K562 (cell line): Measurements from ENCODE around the gene NUP214. TPM values are rescaled to one million over a fixed set of nuclear protein-coding genes. Genes with fewer than 3 reads are reported as not detected.
A peak's percentile ranks its signal among the peaks of the same experiment; 100 is the strongest.

Source experiments
- ATAC-seq: fragments of 200-7000 bp; cut with Tn5 transposase; 3 replicates; pipeline ENCODE4 v1.9.1; 2020; ENCODE audit warnings: moderate library complexity
- BruUV-seq: library from RNA; stranded (reverse); fragments of 400-500 nt; replicated peaks from 2 replicates; lab custom pipeline; 2021; lab: Mats Ljungman, UMichigan
- CTCF ChIA-PET: fragments of 300-600 bp; formaldehyde crosslinking; extraction: SDS; loops from one replicate; lab custom pipeline; 2021; ENCODE audit warnings: low intra/inter-chr PET ratio; lab: Yijun Ruan, JAX
- POLR2A ChIA-PET: fragments of 300-600, 350-650 bp; sonication (Branson Sonifier 250); formaldehyde crosslinking; extraction: SDS; loops from one replicate; lab custom pipeline; 2021; ENCODE audit warnings: antibody characterized with exemption, inconsistent platforms; lab: Yijun Ruan, JAX
- DNase-seq, 4 experiments: peaks; one replicate each; pipeline versions ENCODE4 v3.0.0 to v3.0.0-alpha.2; 2011 to 2018; ENCODE audit warnings: low spot score in 3 of 4, mixed read lengths in 3 of 4; ENCODE audit errors: extremely low read depth in 1 of 4
- FAIRE-seq: peaks from 2 replicates; lab custom pipeline; 2011; peaks lifted over from hg19 to GRCh38; lab: Jason Lieb, UNC
- H2AFZ ChIP-seq: 2 replicates; pipeline ENCODE4 v1.6.0; 2011; ENCODE audit warnings: low read depth, low read length, control low read depth, inconsistent platforms
- H3K27ac ChIP-seq: fragments of 200-600 bp; 3 replicates; pipeline ENCODE4 v1.8.0; 2011; ENCODE audit warnings: low read depth, mild to moderate bottlenecking, control low read depth, inconsistent platforms, low read length, moderate library complexity, mixed read lengths; ENCODE audit errors: extremely low read depth
- H3K27me3 ChIP-seq, 2 experiments: fragments of 300-600 bp in 1 of 2; 2 replicates in 1 of 2; 3 replicates in 1 of 2; pipeline versions ENCODE4 v1.6.0 to v1.8.0; 2011; ENCODE audit warnings: inconsistent platforms in 2 of 2, low read length in 2 of 2, mild to moderate bottlenecking in 1 of 2, mixed read lengths in 1 of 2, moderate library complexity in 1 of 2; ENCODE audit not compliant: control insufficient read depth in 2 of 2, insufficient read depth in 2 of 2
- H3K36me3 ChIP-seq: fragments of 300-600 bp; 3 replicates; pipeline ENCODE4 v1.8.0; 2011; ENCODE audit warnings: mild to moderate bottlenecking, low read length, inconsistent platforms; ENCODE audit not compliant: control insufficient read depth, insufficient read depth
- H3K4me1 ChIP-seq, 2 experiments: fragments of 200-600 bp in 1 of 2; replicated peaks in 1 of 2; 2 replicates in 1 of 2; 3 replicates in 1 of 2; pipeline versions ENCODE4 v1.5.1 to v1.8.0; 2011; ENCODE audit warnings: inconsistent platforms in 2 of 2, low read length in 2 of 2, mild to moderate bottlenecking in 1 of 2, mixed read lengths in 1 of 2, moderate library complexity in 1 of 2; ENCODE audit not compliant: control insufficient read depth in 2 of 2, insufficient read depth in 2 of 2
- H3K4me2 ChIP-seq: 2 replicates; pipeline ENCODE4 v1.6.1; 2011; ENCODE audit warnings: low read length, control low read depth, inconsistent platforms, mixed read lengths; ENCODE audit not compliant: insufficient read depth
- H3K4me3 ChIP-seq: fragments of 200-600 bp; sonication (generic), shearing (Covaris generic); 2 replicates; pipeline ENCODE4 v1.5.1; 2016; ENCODE audit warnings: control low read depth, inconsistent platforms
- H3K79me2 ChIP-seq: fragments of 200-600 bp; 3 replicates; pipeline ENCODE4 v1.8.0; 2011; ENCODE audit warnings: low read length, inconsistent platforms; ENCODE audit not compliant: control insufficient read depth, insufficient read depth
- H3K9ac ChIP-seq, 2 experiments: 2 replicates each; pipeline versions ENCODE4 v1.6.0 to v1.6.1; 2011; ENCODE audit warnings: low read depth in 2 of 2, low read length in 2 of 2, control low read depth in 1 of 2, inconsistent platforms in 1 of 2, mild to moderate bottlenecking in 1 of 2, mixed read lengths in 1 of 2; ENCODE audit not compliant: insufficient read depth in 1 of 2
- H3K9me1 ChIP-seq: one replicate; pipeline ENCODE4 v1.6.0; 2011; ENCODE audit warnings: inconsistent platforms, mild to moderate bottlenecking, low read length, moderate library complexity; ENCODE audit not compliant: control insufficient read depth, insufficient read depth
- H3K9me3 ChIP-seq: replicated peaks from 2 replicates; pipeline ENCODE4 v1.5.1; 2011; ENCODE audit warnings: low read depth, low read length, inconsistent platforms; ENCODE audit not compliant: control insufficient read depth, insufficient read depth
- H4K20me1 ChIP-seq: replicated peaks from 2 replicates; pipeline ENCODE4 v1.6.1; 2011; ENCODE audit warnings: low read length, inconsistent platforms, mixed read lengths; ENCODE audit not compliant: control insufficient read depth, insufficient read depth
- CBX2 ChIP-seq: fragments of 200-600 bp; sonication (generic); IDR thresholded peaks from one replicate; pipeline ENCODE4 v1.6.1; 2012; ENCODE audit warnings: mild to moderate bottlenecking, low read length, inconsistent platforms; ENCODE audit not compliant: insufficient read depth, poor library complexity, severe bottlenecking
- CBX3 ChIP-seq, 2 experiments: IDR thresholded peaks; 1 replicate in 1 of 2; 2 replicates in 1 of 2; pipeline ENCODE4 v1.6.1; 2012; ENCODE audit warnings: inconsistent platforms in 2 of 2, low read length in 2 of 2, borderline replicate concordance in 1 of 2, control low read depth in 1 of 2
- CHCHD3 ChIP-seq: fragments of 250-450 bp; sonication (Bioruptor Pico); IDR thresholded peaks from 2 replicates; pipeline ENCODE4 v2.1.2; 2022; ENCODE audit warnings: mild to moderate bottlenecking
- CREM ChIP-seq: IDR thresholded peaks from 2 replicates; pipeline ENCODE4 v1.6.1; 2014; ENCODE audit warnings: antibody characterized with exemption, low read depth
- GATAD2A ChIP-seq: fragments of 450-650 bp; IDR thresholded peaks from 2 replicates; pipeline ENCODE4 v1.6.1; 2017
- HOXB6 ChIP-seq: fragments of 250-450 bp; sonication (Bioruptor Pico); IDR thresholded peaks from 2 replicates; pipeline ENCODE4 v1.5.1; 2022; ENCODE audit warnings: mild to moderate bottlenecking, borderline replicate concordance
- MAX ChIP-seq: sonication (generic); formaldehyde crosslinking; IDR thresholded peaks from 2 replicates; pipeline ENCODE4 v1.9.0; 2022; ENCODE audit warnings: mild to moderate bottlenecking, missing genetic modification reagents
- MCM5 ChIP-seq: fragments of 450-650 bp; IDR thresholded peaks from 2 replicates; pipeline ENCODE4 v1.6.1; 2016; ENCODE audit warnings: low read depth
- RAD51 ChIP-seq: fragments of 450-650 bp; IDR thresholded peaks from 2 replicates; pipeline ENCODE4 v1.7.1; 2016; ENCODE audit warnings: low read depth, mild to moderate bottlenecking, borderline replicate concordance
- SLC30A9 ChIP-seq: fragments of 250-450 bp; sonication (Bioruptor Pico); IDR thresholded peaks from 2 replicates; pipeline ENCODE4 v1.8.0; 2022; ENCODE audit warnings: mild to moderate bottlenecking, moderate library complexity
- TOE1 ChIP-seq, 2 experiments: fragments of 450-650 bp in 1 of 2; sonication (generic) in 1 of 2; formaldehyde crosslinking in 1 of 2; IDR thresholded peaks; 2 replicates each; pipeline versions ENCODE4 v1.7.1 to v1.8.0; 2016 to 2022; ENCODE audit warnings: borderline replicate concordance in 2 of 2, mild to moderate bottlenecking in 2 of 2, antibody characterized with exemption in 1 of 2, inconsistent platforms in 1 of 2, low read depth in 1 of 2, missing genetic modification reagents in 1 of 2, moderate library complexity in 1 of 2
- TSHZ1 ChIP-seq: fragments of 250-450 bp; sonication (Bioruptor Pico); IDR thresholded peaks from 2 replicates; pipeline ENCODE4 v1.4.0; 2020; ENCODE audit warnings: mild to moderate bottlenecking, moderate library complexity
- ZNF224 ChIP-seq: sonication (generic); formaldehyde crosslinking; IDR thresholded peaks from 2 replicates; pipeline ENCODE4 v1.8.0; 2022; ENCODE audit warnings: mild to moderate bottlenecking, missing genetic modification reagents
- ZNF639 ChIP-seq, 2 experiments: fragments of 200-800 bp in 1 of 2; sonication (Bioruptor generic) in 1 of 2; sonication (generic) in 1 of 2; formaldehyde crosslinking in 1 of 2; IDR thresholded peaks in 1 of 2; conservative IDR thresholded peaks in 1 of 2; 2 replicates each; pipeline versions ENCODE4 v1.5.0 to v1.6.1; 2016 to 2020; ENCODE audit warnings: missing compliant biosample characterization in 1 of 2, missing genetic modification characterization in 1 of 2, missing genetic modification reagents in 1 of 2
- WGBS: fragments of 100-300 bp; shearing (Covaris generic); methylation state at CpG from one replicate; pipeline ENCODE4 v1.1.6; 2016; ENCODE audit warnings: low coverage, mixed read lengths; ENCODE audit not compliant: insufficient coverage; ENCODE audit errors: missing lambda C conversion rate; 5-methylcytosine and 5-hydroxymethylcytosine counted together
- in situ Hi-C: fragments of 300-500 bp; cut with MboI; formaldehyde crosslinking; loops from 4 replicates; pipeline ENCODE4 v1.15.0; 2018; ENCODE audit warnings: inconsistent platforms, mixed read lengths
- intact Hi-C: fragments of 100-400 bp; cut with micrococcal nuclease; formaldehyde crosslinking; loops from 2 replicates; pipeline ENCODE4 v1.14.2; 2022
- polyA plus RNA-seq, 8 experiments: library from polyadenylated mRNA; depleted of rRNA in 4 of 8; stranded (reverse) in 5 of 8; unstranded in 3 of 8; fragments of >200 nt; fragmentation: Nextera tagmentation in 2 of 8; fragmentation: Illumina TruSeq in 1 of 8; extraction: Ambion mirVana in 2 of 8; extraction: Trizol in 1 of 8; gene quantifications; 2 replicates each; pipeline versions ENCODE4 v1.2.1 to v1.2.3, GENCODE V29; 2011 to 2014; ENCODE audit warnings: inconsistent platforms in 1 of 8, missing spikeins in 1 of 8
- total RNA-seq, 7 experiments: library from RNA; depleted of rRNA in 6 of 7; stranded (reverse); fragments of >200 nt in 6 of 7; fragmentation: Illumina TruSeq in 2 of 7; extraction: Trizol in 2 of 7; gene quantifications; 2 replicates each; pipeline versions ENCODE4 v1.2.1 to v1.2.3, GENCODE V29; 2011 to 2021; ENCODE audit warnings: low replicate concordance in 1 of 7

The NUP214 gene
- total and polyA plus RNA-seq, 9 of the 15 experiments (the other 6 are each of a cell fraction or from before 2014, with no cell fraction given), result 56.9 to 332 (median 97.1) TPM

- intact Hi-C loops, result loop anchor here (5.0 kb wide), 1 partner anchor 165 kb away; the partner anchor contains the start of gene FAM78A
- no peak; the same call in 2 of the 3 replicates for ATAC-seq
- no peaks in the 10 kb centered on the region for H3K9me3 ChIP-seq
- H3K9me1 ChIP-seq, result peaks cover 6% of the 10 kb centered on the region
- no peaks in the 10 kb centered on the region for H3K79me2 ChIP-seq
- peaks cover 89 to 98% of the 10 kb centered on the region in 2 experiments for H3K27me3 ChIP-seq
- H4K20me1 ChIP-seq, result peaks cover 33% of the 10 kb centered on the region
- H3K4me1 ChIP-seq, result peaks cover 0 to 18% of the 10 kb centered on the region in 2 experiments; a peak in 2 of 5 replicates
- in situ Hi-C loops, result no loop called here
- no TSS peak for BruUV-seq
- no peak for FAIRE-seq
- no peak overlapping the region for H2AFZ ChIP-seq
- no peak overlapping the region for H3K27ac ChIP-seq
- ChIA-PET CTCF (interaction anchor here (0.6 kb wide), 1 partner anchor 54 kb away, joined by 3 read pairs; no protein-coding TSS in a partner anchor), POLR2A (interaction anchor here (0.8 to 99.3 kb wide), 7 partner anchors 15 to 794 kb away, joined by 3 to 3336 read pairs (median 7); partner anchors contain the start of genes AIF1L and NUP214)
- no peaks in the 10 kb centered on the region for H3K36me3 ChIP-seq
- DNase-seq, result peak in 1 of 4 experiments; percentile 63
- 3% methylated on average over 24 of the region's 25 CpGs for WGBS
- H3K9ac ChIP-seq, result 0 out of 4 replicates have a peak overlapping the region, but pooled peaks of 1 of the 2 experiments have one; percentile 1
- no peak overlapping the region for H3K4me2 ChIP-seq
- no peak overlapping the region for H3K4me3 ChIP-seq
- no peak for TF ChIP-seq SLC30A9 (CRISPR knock-in tag)
- no peak for TF ChIP-seq ZNF639 (CRISPR knock-in tag; conservative IDR thresholded peaks at IDR 0.05 in 1 of 2, IDR thresholded peaks at IDR 0.05 in 1 of 2)
- TF ChIP-seq TOE1 (IDR thresholded peaks at IDR 0.05; ENCODE audit: borderline replicate concordance), result no peak
- no peak for TF ChIP-seq TOE1 (CRISPR knock-in tag; IDR thresholded peaks at IDR 0.05; ENCODE audit: borderline replicate concordance, low read depth)
- TF ChIP-seq ZNF224 (CRISPR knock-in tag), result no peak
- no peak for TF ChIP-seq GATAD2A
- no peak for TF ChIP-seq TSHZ1 (CRISPR knock-in tag)
- no peak for TF ChIP-seq CHCHD3
- TF ChIP-seq MAX (CRISPR knock-in tag), result no peak
- no peak for TF ChIP-seq CBX2
- no peak for TF ChIP-seq MCM5
- no peak for TF ChIP-seq HOXB6 (CRISPR knock-in tag)
- no peak for TF ChIP-seq CREM
- no peak for TF ChIP-seq RAD51
- TF ChIP-seq CBX3 (IDR thresholded peaks at IDR 0.05; ENCODE audit: borderline replicate concordance in 1 of 2, low read length in 2 of 2), result no peak
Observed at GRCh38 chr9:131111854-131112311, 13.5 kb upstream of the NUP214 start.
